Activated T-helper 9 cell treated with anti-CD3 and anti-CD28 coated beads, Interleukin-2, amount 50 U/mL, for 16 hours (primary cell): ENCODE results near the gene TSPOAP1.

Experiments
- DNase-seq: peaks from one replicate; pipeline ENCODE4 v3.0.0-alpha.2; 2020; ENCODE audit warnings: low read depth

The TSPOAP1 gene, protein sequence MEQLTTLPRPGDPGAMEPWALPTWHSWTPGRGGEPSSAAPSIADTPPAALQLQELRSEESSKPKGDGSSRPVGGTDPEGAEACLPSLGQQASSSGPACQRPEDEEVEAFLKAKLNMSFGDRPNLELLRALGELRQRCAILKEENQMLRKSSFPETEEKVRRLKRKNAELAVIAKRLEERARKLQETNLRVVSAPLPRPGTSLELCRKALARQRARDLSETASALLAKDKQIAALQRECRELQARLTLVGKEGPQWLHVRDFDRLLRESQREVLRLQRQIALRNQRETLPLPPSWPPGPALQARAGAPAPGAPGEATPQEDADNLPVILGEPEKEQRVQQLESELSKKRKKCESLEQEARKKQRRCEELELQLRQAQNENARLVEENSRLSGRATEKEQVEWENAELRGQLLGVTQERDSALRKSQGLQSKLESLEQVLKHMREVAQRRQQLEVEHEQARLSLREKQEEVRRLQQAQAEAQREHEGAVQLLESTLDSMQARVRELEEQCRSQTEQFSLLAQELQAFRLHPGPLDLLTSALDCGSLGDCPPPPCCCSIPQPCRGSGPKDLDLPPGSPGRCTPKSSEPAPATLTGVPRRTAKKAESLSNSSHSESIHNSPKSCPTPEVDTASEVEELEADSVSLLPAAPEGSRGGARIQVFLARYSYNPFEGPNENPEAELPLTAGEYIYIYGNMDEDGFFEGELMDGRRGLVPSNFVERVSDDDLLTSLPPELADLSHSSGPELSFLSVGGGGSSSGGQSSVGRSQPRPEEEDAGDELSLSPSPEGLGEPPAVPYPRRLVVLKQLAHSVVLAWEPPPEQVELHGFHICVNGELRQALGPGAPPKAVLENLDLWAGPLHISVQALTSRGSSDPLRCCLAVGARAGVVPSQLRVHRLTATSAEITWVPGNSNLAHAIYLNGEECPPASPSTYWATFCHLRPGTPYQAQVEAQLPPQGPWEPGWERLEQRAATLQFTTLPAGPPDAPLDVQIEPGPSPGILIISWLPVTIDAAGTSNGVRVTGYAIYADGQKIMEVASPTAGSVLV (N-terminal part only)

DNA sequence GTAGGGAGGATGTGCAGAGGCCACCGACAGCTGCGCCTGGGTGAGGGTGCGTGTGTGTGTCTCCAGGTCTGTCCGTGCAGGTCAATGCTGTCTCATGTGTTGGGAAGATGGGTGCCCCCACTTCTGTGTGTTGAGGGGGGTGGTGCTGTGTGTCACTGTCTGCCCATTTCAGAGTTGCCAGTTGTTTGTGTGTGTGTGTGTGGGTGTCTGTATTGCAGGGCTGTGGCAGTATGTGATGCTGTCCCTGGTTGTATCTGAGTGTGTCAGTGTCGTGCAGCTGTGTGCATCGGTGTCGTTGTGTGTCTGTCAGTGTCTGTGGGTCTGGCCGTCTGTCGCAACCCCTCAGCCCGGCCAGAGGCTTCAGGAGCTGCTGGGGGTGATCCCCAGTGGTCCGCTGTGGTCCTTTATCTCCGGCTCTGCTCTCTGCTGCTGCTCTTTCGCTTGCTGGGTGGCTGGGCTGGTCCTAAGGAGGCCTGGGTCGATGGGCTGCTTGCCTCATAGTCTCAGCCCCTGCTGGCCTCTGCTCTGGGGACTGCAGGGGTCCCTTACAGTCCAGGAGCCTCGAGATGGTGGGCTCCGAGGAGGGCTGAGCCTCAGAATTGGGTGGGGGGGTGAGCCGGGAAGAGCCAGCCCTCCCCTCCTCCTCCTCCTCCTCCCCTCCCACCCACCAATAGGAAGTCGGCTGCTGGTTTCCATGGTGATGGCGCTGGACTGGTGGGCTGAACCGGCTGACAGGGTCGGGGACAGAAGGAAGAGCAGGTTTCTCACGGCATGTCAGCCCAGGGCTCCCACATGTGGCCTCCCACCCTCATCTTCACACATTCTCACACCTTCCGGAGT lies at the start of gene TSPOAP1:
TSPOAP1 (minus strand) TSS at position 601 of the 840 bp plus-strand sequence. CDS start 875 bp downstream, outside the sequence.
- DNase-seq = peak; percentile 60

DNA sequence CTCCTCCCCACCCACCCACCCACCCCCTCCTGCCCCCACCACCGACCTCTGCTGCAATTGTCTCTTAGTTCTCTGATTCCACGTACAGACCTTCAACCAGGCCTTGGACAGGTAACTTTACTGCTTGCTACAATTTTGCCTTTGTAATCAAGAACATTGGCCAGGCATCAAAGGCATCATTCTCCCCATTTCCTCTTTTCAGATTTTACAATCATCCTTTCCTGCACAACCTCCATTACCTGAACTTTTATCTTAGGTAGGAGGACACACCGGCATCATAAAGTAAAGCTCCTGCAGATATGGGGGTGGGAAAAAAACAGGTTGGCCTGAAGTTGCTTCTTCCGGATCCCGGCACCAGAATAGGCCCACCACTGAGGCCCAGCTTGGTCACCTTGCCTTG lies 49.1 kb upstream of the TSPOAP1 start:
- DNase-seq = no peak

DNA sequence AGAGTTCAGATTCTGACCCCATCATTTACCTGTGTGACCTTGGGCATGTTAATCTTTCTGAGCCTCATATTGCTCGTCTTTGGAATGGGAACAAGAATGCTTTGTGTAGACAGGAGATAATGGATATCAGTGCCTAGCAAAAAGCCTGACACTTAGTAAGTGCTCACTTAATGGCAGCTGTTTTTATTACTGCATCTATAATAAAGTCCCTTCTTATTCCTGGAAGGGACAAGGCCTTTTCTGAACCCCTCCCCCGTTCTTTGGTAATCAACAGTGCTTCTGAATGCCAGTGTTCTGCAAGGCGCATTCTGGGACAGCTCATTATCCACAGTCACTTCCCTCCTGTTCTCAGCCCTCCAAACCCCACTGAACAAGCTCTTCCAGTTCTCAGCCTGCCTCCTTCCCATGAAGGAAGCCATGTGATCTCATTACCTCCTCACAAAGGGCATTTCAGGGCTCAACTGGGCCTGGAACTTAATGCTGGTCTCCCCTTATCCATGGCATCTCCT lies 48.6 kb upstream of the TSPOAP1 start:
- DNase-seq = no peak

DNA sequence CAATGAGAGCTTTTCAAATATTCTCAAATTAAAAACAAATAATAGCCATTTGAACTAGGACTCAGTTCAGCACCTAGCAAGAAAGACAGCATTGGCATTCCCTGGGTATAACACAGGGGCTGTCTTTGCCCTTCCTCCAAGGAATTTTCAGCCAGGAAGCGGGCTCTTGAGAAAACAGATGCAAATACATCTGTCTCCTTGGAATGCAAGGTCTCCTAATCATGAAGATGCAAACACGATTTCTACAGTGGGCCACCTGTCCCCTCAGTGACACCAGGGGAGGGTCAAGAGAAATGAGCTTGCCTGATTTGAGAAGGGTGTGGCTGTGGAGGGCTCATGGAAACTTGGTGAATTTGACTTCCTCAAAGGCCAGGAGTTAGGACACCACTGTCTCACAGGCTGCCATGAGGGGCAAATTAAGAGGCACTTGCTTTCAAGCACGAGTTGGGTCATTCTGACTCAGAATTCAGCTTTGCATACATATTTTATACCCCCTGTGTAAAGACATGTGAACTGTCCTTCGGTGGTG lies 47.9 kb upstream of the TSPOAP1 start:
- DNase-seq = no peak

DNA sequence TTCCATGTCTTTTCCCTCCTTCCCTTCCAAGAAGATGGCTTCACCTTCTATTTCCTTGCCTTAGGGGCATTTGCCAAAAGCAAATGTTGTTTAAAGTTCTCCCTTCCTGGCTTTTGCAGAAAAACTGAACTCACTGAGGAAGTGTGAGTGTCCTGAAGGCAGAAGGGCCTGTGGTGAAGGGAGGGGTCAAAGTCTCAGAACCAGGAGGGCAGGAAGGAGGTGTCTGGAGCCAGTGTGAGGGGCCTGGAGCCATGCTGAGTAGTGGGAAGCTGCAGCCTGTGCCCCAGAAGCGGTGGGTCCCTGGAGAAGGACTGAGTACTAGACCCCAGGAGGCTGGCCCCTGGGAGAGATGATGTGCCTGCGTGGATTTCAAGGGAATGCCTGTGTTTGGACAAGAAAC lies 47.2 kb upstream of the TSPOAP1 start:
- no peak for DNase-seq

DNA sequence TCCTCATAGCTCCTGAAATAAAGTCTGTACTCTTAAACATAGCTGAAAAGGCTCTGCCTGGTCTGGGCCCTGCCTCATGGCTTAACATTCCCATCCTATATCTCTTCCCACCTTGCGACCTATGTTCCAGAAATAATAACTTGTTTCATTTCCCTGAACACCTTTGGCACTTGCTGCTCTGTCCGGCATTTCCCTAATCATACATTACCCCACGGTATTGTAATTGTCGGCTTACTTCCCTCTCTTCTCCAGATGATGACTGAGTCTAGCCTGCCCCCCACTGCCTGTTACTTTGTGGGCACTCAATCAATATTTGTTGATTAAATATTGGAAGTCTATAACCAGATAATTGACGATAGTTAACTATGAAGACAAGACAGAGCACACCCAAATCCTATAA lies 46.7 kb upstream of the TSPOAP1 start:
- no peak for DNase-seq

DNA sequence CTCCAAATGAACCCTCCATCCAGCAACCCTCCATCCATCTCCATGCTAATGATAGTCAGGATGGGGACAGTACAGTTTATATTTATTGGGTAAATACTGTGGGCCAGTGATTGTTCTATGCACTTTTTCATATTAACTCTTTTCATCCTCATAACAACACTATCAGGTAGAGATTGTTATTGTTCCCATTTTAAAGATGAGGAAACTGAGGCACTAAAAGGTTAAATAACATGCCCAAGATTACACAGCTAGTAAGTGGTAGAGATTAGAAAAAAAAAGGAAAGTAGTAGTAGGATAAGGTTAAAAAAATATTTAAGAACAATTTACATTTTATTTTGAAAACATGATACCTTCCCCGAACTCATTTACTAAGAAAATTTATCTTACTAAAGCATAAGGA lies 45.3 kb upstream of the TSPOAP1 start:
- no peak for DNase-seq

DNA sequence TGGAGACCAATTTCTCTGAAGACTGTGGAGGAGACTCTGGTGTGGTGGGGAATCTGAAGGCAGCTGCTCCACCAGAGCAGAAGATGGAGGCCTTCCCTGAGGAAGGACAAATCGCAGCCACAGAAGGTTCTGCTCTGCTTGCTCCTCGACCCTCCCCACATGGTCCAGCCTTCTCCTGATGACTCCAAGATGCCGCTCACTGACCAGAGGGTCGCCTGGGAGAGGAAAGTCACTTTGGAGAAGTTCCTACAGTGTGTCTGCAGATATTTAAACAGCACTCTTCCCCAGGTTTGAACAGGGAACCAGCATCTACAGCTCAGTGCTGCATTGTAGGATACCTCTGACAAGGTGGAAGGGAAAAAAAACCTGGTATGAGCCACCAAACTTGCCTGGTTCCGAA lies 44.4 kb upstream of the TSPOAP1 start:
- no peak for DNase-seq

DNA sequence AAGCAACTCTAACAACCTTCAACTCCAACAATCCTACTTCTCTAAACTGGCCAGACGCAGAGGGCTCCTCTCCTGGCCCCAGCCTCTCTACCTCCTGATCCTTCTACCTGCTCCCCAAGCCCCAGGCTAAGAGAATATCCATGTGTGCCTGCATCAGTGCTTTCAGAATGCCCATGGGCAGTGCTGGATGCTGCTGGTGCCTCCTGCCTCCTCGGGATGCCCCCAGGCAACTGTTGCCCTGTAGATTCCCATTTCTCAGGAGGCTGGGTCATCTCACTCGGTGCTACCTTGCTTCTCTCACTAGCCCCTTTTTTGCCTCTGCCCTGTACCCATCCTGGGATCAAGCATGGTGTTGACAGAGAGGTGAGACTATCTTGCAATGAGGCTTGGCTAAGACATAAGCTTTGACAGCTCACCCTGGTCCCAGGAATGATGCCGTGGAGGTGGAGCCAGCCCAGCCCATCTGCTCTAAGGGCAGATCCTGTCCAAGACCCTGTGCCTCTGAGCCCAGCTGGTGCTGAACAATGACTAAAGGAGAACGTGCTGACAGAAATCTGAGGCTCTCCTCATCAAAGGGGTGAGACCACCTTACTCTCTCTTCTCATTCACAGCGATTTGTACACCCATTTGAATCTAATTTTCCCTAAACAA lies 42.8 kb upstream of the TSPOAP1 start:
- no peak for DNase-seq

DNA sequence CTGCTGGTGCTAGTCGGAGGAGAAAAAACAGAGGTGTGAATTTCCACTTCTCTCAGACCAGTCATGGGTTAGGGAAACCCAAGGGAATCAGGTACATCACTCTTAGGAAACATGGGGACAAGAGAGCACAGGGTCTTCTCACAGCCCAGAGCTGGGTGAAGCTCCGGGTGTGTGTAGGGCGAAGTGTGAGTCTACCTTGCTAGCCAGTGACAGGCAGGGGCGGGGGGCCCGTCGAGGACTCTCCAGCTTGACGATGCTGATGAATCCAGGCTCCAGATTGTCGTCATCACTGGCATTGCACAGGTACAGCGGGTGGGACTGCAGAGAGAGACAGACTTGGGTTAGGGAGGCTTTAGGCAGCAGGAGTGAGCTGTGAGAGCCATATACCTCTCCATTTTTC lies 42.1 kb upstream of the TSPOAP1 start:
- no peak for DNase-seq

DNA sequence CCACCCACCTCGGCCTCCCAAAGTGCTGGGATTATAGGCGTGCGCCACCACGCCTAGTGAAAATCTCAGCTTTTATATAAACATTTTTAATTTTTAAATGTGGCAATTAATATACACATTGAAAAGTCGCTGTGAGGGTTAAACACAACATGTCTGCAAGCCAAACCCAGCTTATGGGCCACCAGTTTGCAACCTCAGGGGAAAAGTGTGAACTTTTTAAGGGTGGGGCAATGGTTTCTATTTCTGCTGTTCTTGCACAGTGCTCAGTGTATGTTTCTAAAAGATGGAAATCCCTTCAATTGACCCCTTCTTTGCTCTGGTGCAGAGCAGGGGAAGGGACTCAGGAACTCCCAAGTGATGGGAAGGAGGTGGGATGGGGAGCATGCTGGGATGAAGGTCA lies 41.7 kb upstream of the TSPOAP1 start:
- no peak for DNase-seq

DNA sequence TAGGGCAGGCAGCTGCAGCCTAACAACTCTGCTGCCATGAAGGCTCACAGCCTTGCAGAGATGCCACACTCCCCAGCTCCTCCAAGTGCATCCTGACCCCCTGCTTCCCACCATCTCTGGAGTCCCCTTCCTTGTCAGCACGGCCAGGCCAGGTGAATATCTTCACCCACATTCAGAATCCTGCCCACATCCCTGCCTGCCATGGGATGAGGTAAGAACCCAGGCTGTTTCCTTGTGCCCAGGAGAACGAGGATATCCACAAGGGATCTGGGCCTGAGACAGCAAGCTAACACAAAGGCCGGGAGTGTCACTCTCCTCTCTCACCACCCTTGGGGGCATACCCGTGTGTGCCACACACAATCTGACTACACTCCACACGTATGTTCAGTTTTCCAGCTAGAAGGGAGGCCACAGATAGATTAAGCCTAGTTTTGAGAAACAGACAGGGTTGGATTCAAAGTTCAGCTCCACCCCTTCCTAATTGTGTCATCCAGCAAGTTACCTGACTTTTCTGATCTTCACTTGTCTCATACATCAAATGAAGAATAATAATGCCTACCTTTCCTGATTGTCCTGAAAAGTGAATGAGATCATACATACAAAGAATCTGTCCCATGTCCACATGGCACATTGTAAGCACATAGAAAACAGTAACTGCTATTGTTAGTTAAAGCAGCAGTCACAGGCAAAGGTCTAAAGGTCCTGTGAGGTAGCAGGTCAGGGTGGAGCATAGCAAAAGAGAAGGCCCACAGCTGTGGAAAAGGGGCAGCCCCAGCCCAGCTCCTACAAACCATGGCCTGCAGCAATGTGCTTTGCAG lies 40.8 kb upstream of the TSPOAP1 start:
- no peak for DNase-seq

DNA sequence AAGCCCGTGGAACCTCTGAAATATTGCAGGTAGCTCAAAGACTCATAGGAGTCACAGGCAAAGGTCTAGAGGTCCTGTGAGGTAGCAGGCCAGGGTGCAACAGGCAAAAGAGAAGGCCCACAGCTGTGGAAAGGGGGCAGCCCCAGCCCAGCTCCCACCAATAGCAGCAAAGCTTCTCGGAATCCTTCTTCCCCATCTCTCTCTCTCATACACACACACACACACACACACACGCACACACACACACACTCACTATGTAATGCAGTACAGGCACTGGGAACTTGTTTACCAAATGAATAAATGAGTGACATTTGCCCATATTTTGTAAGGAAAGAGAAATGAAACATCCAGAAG lies 40.2 kb upstream of the TSPOAP1 start:
- DNase-seq = no peak

DNA sequence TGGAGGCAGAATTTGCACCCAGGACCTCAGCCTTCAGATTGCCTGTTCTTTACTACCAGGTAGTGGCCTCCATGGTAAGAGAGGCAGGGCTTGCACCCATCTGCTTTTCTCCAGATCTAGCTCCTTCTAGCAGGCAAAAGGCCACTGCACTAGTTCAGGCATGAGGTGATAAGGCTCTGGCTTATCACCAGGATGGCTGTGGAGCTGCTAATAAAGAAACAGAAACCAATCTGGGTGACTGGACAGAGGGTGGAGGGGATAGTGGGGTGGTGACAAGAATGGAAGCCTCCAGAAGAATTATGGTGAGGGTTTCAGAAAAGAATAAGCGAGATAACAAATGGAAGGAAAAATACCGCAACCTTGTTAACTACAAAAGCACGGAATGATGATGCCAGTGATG lies 38.9 kb upstream of the TSPOAP1 start:
- DNase-seq = no peak

DNA sequence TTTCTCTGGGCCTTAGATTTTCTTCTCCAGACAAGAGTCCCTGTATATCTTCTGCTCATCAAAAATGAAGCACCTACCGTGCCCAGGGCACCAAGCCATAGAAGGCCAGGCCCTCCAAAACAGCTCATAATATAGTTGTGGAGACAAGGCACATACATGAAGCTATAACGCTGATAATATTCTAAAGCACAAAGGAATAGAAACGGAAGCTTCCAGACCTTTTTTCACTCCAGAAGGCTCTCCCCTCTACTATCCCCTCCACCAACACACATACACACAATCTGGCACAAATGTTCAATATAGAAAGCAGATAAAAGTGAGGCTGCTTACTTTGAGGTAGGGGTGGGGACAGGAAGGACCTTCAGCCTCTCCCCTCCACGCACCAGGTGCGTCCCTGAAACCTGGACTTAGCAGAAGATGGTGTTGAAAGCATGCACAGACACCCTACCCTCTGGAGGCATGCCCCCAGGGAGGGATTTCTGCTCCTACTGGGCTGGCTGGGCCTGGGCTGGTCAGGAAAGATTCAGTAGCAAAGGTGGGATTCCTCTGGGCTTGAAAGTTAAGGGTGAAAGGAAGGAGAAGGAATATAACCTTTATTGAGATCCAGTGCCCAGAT lies 37.5 kb upstream of the TSPOAP1 start:
- DNase-seq = no peak

DNA sequence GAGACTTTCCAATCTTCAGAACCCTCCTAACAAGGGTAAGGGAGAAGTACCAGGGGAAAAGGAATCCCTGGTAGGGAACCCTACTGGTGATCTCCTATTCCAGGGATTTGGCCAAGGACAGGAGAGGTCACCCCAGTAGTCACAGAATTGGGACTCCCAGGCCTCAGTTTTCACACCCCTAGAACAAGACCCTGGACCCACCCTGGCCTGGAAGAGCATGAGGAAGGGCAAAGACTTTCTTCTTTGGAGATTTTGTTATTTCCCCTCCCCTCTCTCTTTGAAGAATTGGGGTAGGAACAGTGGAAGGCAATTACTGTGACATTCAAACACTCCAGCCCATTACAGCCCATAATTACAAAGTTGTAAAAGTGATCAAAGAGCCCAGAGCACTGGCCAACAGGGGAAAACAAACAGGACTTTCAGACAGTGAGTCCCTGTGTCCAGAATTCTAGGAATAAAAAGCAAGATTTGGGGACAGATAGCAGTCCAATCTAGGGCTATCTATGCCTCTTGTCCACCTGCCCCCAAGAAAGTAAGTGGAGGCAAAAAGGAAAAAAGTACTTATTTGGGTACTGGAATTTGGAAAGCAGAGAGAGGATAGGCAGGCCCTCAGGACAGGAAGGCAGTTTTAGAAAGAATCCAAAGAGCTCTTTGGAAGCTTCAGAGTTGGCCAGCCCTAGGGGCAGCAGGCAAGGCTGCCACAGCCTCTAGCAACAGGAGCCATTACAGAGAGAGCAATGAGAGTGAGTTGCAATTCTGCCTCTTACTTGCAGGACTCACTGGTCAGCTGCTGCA lies 36.8 kb upstream of the TSPOAP1 start:
- DNase-seq = no peak

DNA sequence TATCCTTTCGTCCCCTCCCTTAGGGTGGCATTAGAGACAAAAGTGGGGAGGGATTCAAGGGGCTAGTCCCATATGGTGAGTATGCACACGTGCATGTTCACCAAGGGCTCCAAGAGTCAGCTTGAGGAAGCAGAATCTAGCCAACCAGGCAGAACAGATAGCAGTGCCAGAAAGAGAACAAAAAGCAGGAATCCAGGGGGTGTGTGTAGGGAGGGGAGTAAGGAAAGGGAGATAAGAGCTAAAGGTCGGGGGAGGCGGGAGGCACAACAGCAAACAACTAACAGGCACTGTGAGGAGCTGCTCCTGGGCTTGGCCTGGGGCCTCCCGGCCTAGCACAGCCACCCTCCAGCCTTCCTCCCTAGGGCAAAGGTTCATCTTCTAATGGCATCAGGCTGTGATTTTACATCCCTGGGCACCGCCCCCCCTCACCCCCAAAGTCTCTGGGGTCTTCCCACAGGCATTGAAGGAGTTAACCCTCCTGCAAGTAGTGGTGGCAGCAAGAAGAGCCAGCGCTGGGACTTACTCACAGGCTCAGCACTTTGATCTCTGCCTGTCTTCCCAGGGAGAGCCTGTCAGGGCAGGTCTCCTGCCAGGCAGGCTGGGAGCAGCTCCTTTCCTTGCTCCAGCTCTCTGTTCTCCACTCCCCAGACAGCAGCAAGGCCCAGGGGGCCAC lies 35.8 kb upstream of the TSPOAP1 start:
- no peak for DNase-seq

DNA sequence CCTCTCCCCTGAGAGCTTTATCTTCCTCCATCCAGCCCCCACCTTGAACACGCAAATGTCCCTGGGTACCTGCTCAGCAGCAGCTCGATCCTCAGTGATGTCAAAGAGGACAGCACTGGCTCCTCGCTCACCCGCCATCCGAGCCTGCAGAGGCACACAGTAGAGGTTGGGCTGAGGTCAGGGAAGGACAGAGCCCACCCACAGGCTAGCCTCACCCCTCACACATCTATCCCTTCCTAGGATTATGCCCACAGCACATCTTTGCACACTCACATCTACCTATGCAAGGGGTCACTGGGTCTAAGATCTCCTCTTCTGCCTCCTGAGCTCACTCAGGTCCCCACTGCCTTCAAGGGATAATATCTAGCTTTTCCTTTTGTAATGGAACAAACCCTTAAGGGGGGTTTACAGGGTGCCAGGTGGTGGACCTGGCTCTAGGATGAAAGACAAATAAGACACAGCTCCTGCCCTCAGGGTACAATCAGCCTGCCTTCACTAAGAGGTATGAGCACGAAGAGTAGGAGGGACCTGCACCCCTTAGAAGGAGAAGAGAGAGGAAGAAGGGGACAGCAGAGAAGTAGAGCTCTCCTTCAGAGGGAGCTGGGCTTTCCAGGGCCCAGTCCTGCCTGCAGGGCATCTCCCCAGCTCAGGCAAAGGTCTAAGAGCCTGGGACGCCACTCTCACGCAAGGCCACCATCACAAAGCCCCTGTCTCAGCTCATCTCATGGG lies 35.0 kb upstream of the TSPOAP1 start:
- DNase-seq = no peak
